ENCODE results near the gene CLEC2L.

- TF ChIP-seq CTCF (conservative IDR thresholded peaks at IDR 0.05; ENCODE audit: low read depth, low read length), result no peak
- no peak for TF ChIP-seq EZH2 (IDR thresholded peaks at IDR 0.05; ENCODE audit: borderline replicate concordance, low read depth, low read length, poor library complexity, severe bottlenecking)
Observed at GRCh38 chr7:139515266-139515665, 8.2 kb upstream of the CLEC2L start.

Data from A673 (cell line).